GM10266 (cell line): Measurements from ENCODE around the gene MAGI2.

Experiments used
- DNase-seq: peaks from one replicate; pipeline ENCODE4 v3.0.0; 2012; ENCODE audit errors: extremely low spot score
- TF ChIP-seq, protein P1 (sequence below): IDR thresholded peaks from 2 replicates; pipeline ENCODE4 v1.5.1; 2012; ENCODE audit warnings: mild to moderate bottlenecking, low read depth; ENCODE audit not compliant: control insufficient read depth, insufficient read depth; ENCODE audit errors: missing control alignments

Gene MAGI2

DNA sequence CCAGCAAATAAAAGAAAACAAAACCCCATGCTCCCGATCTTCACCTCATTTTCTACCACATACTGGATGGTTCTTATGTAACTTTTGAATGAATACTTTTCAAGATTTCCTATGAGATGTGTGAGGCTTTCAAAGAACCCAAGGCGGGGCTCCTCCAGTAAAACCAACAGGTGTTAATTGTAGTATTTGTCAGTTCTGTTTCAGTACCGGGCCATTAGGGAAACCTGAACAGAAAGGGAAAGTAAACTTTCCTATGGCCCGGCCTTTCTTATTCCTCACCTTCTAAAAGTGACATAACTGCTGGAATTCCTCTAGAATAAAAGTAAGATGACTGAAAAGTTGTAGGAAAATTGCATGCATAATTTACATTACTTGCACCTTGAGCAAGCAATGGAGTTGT lies 672.9 kb downstream of the MAGI2 start:
- DNase-seq, result no peak
- TF ChIP-seq, protein P1, sequence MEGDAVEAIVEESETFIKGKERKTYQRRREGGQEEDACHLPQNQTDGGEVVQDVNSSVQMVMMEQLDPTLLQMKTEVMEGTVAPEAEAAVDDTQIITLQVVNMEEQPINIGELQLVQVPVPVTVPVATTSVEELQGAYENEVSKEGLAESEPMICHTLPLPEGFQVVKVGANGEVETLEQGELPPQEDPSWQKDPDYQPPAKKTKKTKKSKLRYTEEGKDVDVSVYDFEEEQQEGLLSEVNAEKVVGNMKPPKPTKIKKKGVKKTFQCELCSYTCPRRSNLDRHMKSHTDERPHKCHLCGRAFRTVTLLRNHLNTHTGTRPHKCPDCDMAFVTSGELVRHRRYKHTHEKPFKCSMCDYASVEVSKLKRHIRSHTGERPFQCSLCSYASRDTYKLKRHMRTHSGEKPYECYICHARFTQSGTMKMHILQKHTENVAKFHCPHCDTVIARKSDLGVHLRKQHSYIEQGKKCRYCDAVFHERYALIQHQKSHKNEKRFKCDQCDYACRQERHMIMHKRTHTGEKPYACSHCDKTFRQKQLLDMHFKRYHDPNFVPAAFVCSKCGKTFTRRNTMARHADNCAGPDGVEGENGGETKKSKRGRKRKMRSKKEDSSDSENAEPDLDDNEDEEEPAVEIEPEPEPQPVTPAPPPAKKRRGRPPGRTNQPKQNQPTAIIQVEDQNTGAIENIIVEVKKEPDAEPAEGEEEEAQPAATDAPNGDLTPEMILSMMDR, result no peak

DNA sequence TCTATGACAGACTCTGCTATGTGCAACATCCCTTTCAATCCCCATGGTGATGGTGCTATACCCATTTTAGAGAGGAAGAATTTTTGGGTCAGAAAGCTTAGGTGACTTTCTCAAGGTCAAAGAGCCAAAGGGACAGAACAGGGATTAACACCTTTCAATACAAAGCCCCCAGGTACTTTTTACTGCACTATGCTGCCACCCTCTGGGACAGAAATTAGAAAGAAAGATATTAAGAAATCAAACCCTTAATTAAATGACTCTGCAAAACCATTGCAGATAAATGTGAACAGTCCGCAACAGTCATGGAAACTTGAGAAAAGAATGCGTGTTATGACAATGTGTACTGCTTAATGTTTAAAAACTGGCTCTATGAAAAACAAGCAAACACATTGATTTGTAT lies 673.7 kb downstream of the MAGI2 start:
- no peak for DNase-seq
- TF ChIP-seq, protein P1, result no peak

DNA sequence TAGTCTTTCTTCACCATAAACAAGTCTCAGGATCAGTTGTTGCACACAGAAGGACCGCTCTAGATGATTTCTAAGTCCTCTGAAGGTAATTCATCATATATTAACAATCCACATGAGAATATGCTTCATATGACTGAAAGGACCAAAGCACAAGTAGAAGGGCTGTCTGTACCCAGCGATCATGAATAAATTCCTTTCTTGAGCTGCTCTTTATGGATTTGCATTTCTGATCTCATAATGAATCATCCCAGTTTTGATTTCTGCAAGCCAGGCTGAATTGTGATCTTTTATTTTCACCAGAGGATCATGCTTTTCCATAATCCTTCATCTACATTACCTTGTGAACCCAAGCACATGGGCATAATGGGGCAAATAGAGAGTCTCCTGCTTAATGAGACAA lies 675.6 kb downstream of the MAGI2 start:
- TF ChIP-seq, protein P1, result no peak
- DNase-seq, result no peak

DNA sequence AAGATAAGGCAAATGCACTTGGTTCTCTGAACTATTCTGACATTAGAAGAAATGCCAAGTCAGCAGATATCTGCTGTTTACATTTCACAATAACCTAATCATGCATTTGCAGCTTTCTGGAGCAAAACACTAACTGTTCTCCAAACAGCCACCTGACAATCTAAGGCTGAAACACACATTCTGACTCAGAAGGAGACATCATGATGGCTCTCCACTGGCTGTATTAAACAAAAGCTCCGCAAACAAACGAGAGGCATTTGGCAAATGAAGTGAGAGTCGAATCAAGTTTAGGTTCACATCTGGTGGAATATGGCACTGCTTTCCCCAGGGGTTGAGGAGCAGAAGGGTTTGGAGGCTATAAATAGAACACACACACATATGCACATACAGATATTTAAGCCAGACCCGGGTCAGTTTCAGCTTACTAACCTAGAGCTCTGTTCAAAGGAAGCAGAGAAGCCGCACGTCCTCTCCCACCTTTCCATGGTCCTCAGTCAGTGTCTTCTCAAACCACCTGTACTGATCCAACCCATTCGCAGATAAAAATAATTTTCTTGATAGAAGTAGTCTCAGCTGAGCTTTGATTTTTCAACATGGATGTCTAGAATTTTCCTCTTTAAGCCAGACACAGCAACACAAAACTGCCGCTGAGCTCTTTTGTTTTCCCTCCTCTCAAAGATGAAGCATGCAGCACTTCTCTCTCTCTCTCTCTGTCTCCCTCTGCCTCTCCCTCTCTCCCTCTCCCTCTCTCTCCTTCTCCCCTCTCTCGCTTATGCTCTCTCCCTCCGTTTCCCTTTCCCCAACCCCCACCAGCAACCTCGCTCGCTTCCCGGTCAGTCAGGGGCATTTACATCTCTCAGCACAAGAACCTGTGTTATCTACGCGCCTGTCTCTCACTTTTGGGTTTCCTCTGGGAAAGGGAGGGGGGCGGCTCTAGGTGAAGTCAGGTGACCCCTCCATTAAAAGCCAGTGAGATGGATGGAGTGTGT lies 682.8 kb downstream of the MAGI2 start:
- no peak for DNase-seq
- TF ChIP-seq, protein P1, result no peak

DNA sequence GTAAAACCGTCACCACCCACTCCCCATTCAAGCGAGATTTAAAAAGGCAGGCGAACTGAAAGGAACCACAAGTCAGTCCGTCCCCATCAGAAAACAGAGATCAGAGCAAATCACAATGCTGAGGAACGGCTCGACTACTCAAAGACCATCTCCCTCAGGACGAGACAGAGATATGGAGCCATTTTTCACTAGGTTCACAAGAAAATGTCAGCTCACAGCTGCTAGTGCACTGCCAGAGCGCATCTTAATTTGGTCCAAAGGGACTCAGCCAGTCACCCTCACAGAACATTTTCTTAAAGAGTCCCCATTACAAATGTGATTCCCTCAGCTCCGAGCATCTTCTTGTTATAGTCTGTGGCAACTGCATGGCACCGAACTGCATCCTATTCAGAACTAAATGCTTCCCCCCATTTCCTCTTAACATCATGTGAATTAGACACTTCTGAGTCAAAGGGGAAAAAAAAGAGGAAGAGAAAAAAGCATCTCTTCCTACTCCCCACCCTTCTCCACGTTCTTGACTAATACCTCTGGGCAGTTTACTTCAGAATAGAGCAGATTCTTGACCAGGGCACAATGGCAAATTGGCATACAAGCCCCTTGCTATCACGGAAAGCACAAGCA lies 683.9 kb downstream of the MAGI2 start:
- TF ChIP-seq, protein P1, result no peak
- DNase-seq, result no peak

DNA sequence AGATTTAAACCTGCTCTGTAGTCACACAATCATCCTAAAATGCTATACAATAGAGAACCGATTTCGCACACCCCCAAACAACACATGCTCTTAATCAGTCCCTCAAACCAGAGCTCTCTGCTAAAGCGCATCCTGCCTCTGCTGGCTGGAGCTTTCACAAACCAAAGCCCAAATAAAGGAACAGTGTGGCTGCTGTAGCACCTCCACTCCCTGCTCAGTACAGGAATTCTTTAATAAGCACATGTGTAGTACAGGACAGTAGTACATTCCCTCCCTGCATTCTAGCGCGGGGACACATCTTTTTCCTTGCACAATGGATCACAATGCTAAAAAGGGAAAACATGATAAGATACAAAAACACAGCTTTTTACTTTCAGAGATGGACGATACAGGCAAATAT lies 684.6 kb downstream of the MAGI2 start:
- no peak for DNase-seq
- TF ChIP-seq, protein P1, result no peak
